IMR-90 (cell line): ENCODE measurements around the gene AOPEP. TPM values are rescaled to one million over a fixed set of nuclear protein-coding genes. Genes with fewer than 3 reads are reported as not detected.

ENCODE experiments used
- ATAC-seq: fragments of 200-7000 bp; cut with Tn5 transposase; 2 replicates; pipeline ENCODE4 v1.9.1; 2020; ENCODE audit warnings: low read depth, mild to moderate bottlenecking, moderate library complexity
- BruUV-seq: library from RNA; stranded (reverse); fragments of 400-500 nt; replicated peaks from 2 replicates; lab custom pipeline; 2021; lab: Mats Ljungman, UMichigan
- CTCF ChIA-PET: fragments of 300-600 bp; formaldehyde crosslinking; extraction: SDS; loops from one replicate; lab custom pipeline; 2021; ENCODE audit warnings: antibody characterized with exemption; lab: Yijun Ruan, JAX
- POLR2A ChIA-PET: fragments of 300-600 bp; sonication (Branson Sonifier 250); formaldehyde crosslinking; loops from one replicate; lab custom pipeline; 2022; ENCODE audit warnings: antibody characterized with exemption; ENCODE audit not compliant: unreplicated experiment; lab: Charles Lee
- DNase-seq: peaks from one replicate; pipeline ENCODE4 v3.0.0; 2013
- H2AFZ ChIP-seq: replicated peaks from 2 replicates; pipeline ENCODE3; 2013; ENCODE audit warnings: low read length, mild to moderate bottlenecking; ENCODE audit not compliant: poor library complexity
- H2AK5ac ChIP-seq: 2 replicates; pipeline ENCODE4 v1.6.1; 2013; ENCODE audit warnings: low read depth, low read length, inconsistent platforms
- H2AK9ac ChIP-seq: replicated peaks from 2 replicates; pipeline ENCODE3; 2013; ENCODE audit warnings: mild to moderate bottlenecking, low read depth, low read length, moderate library complexity; ENCODE audit not compliant: poor library complexity
- H2BK120ac ChIP-seq: 2 replicates; pipeline ENCODE4 v1.6.1; 2013; ENCODE audit warnings: low read depth, low read length, inconsistent platforms
- H2BK15ac ChIP-seq: 3 replicates; pipeline ENCODE4 v1.6.1; 2013; ENCODE audit warnings: low read depth, low read length, inconsistent platforms
- H2BK20ac ChIP-seq: 2 replicates; pipeline ENCODE4 v1.6.1; 2013; ENCODE audit warnings: low read depth, mild to moderate bottlenecking, inconsistent platforms, low read length, moderate library complexity
- H2BK5ac ChIP-seq: 2 replicates; pipeline ENCODE4 v1.6.1; 2013; ENCODE audit warnings: mild to moderate bottlenecking, low read depth, low read length, inconsistent platforms; ENCODE audit not compliant: poor library complexity, severe bottlenecking
- H3K14ac ChIP-seq: replicated peaks from 2 replicates; pipeline ENCODE4 v1.6.1; 2013; ENCODE audit warnings: low read depth, low read length, inconsistent platforms
- H3K18ac ChIP-seq: 2 replicates; pipeline ENCODE4 v1.6.1; 2013; ENCODE audit warnings: low read depth, low read length, control low read depth
- H3K23ac ChIP-seq: 2 replicates; pipeline ENCODE4 v1.6.1; 2013; ENCODE audit warnings: low read depth, low read length, inconsistent platforms
- H3K27ac ChIP-seq: 2 replicates; pipeline ENCODE4 v1.5.1; 2013; ENCODE audit warnings: mild to moderate bottlenecking, control low read depth, low read length; ENCODE audit not compliant: insufficient read depth
- H3K27me3 ChIP-seq: 2 replicates; pipeline ENCODE4 v1.6.1; 2013; ENCODE audit warnings: low read length; ENCODE audit not compliant: control insufficient read depth, insufficient read depth
- H3K36me3 ChIP-seq: 2 replicates; pipeline ENCODE4 v1.6.1; 2013; ENCODE audit warnings: low read length, mixed read lengths; ENCODE audit not compliant: control insufficient read depth, insufficient read depth
- H3K4ac ChIP-seq: 2 replicates; pipeline ENCODE4 v1.6.1; 2013; ENCODE audit warnings: low read depth, low read length, inconsistent platforms
- H3K4me1 ChIP-seq: 2 replicates; pipeline ENCODE4 v1.6.1; 2013; ENCODE audit warnings: low read length, mixed read lengths; ENCODE audit not compliant: control insufficient read depth, insufficient read depth
- H3K4me2 ChIP-seq: 2 replicates; pipeline ENCODE4 v1.6.1; 2013; ENCODE audit warnings: low read depth, mild to moderate bottlenecking, control low read depth, low read length, moderate library complexity
- H3K4me3 ChIP-seq: 2 replicates; pipeline ENCODE4 v1.5.1; 2013; ENCODE audit warnings: low read depth, mild to moderate bottlenecking, control low read depth, low read length, moderate library complexity; ENCODE audit not compliant: insufficient read depth
- H3K56ac ChIP-seq: 2 replicates; pipeline ENCODE4 v1.6.1; 2013; ENCODE audit warnings: low read length, inconsistent platforms; ENCODE audit not compliant: insufficient read depth; ENCODE audit errors: extremely low read depth
- H3K79me1 ChIP-seq, 2 experiments: 2 replicates each; pipeline ENCODE4 v1.6.1; 2013; ENCODE audit warnings: low read length in 2 of 2, inconsistent platforms in 1 of 2, low read depth in 1 of 2
- H3K9ac ChIP-seq: 2 replicates; pipeline ENCODE4 v1.6.1; 2013; ENCODE audit warnings: low read depth, low read length, control low read depth
- H3K9me1 ChIP-seq: 2 replicates; pipeline ENCODE4 v1.6.1; 2013; ENCODE audit warnings: low read length, inconsistent platforms; ENCODE audit not compliant: insufficient read depth
- H3K9me3 ChIP-seq: 2 replicates; pipeline ENCODE4 v1.6.1; 2013; ENCODE audit warnings: low read length; ENCODE audit not compliant: control insufficient read depth, insufficient read depth
- H4K20me1 ChIP-seq: 2 replicates; pipeline ENCODE4 v1.6.1; 2013; ENCODE audit warnings: low read length, inconsistent platforms; ENCODE audit not compliant: insufficient read depth
- H4K5ac ChIP-seq: 2 replicates; pipeline ENCODE4 v1.6.1; 2013; ENCODE audit warnings: mild to moderate bottlenecking, low read depth, low read length, control low read depth
- H4K8ac ChIP-seq, 2 experiments: 2 replicates each; pipeline ENCODE4 v1.6.1; 2013; ENCODE audit warnings: low read depth in 2 of 2, low read length in 2 of 2, control low read depth in 1 of 2, inconsistent platforms in 1 of 2
- H4K91ac ChIP-seq: 2 replicates; pipeline ENCODE4 v1.6.1; 2013; ENCODE audit warnings: low read depth, low read length, inconsistent platforms; ENCODE audit not compliant: insufficient read depth
- BHLHE40 ChIP-seq: fragments of 150-350 bp; IDR thresholded peaks from 2 replicates; pipeline ENCODE4 v1.6.1; 2016; ENCODE audit warnings: mild to moderate bottlenecking, low read depth, low read length
- FOS ChIP-seq: fragments of 150-350 bp; IDR thresholded peaks from 2 replicates; pipeline ENCODE4 v1.6.1; 2016; ENCODE audit warnings: low read depth, low read length
- MAFK ChIP-seq: IDR thresholded peaks from 2 replicates; pipeline ENCODE4 v1.6.1; 2012; ENCODE audit warnings: low read depth, low read length, improper control_type of control experiment
- WGBS, 2 experiments: methylation state at CpG; one replicate each; pipeline versions ENCODE4 v1.1.5 to v1.1.7; 2013; ENCODE audit warnings: missing lambda C conversion rate in 2 of 2; ENCODE audit not compliant: insufficient read length in 1 of 2; ENCODE audit errors: extremely low coverage in 2 of 2; 5-methylcytosine and 5-hydroxymethylcytosine counted together
- dilution Hi-C: fragments of 300-500 bp; cut with HindIII; formaldehyde crosslinking; loops from one replicate; pipeline ENCODE4 v1.14.3; 2018; ENCODE audit warnings: low sequenced_read_pairs; ENCODE audit not compliant: unreplicated experiment
- in situ Hi-C: fragments of 300-500 bp; cut with MboI; formaldehyde crosslinking; loops from 3 replicates; pipeline ENCODE4 v1.14.3; 2019; ENCODE audit warnings: low sequenced_read_pairs, inconsistent platforms, mixed read lengths
- intact Hi-C: fragments of 100-400 bp; cut with micrococcal nuclease; formaldehyde crosslinking; loops from 2 replicates; pipeline ENCODE4 v1.10.0; 2022
- polyA plus RNA-seq, 3 experiments: library from polyadenylated mRNA; depleted of rRNA; stranded (reverse); fragments of >200 nt; gene quantifications; 2 replicates each; pipeline ENCODE4 v1.2.3, GENCODE V29; 2012; ENCODE audit warnings: low replicate concordance in 1 of 3
- total RNA-seq: library from RNA; depleted of rRNA; stranded (reverse); fragments of >200 nt; gene quantifications from 2 replicates; pipeline ENCODE4 v1.2.3, GENCODE V29; 2012

Gene AOPEP
- total and polyA plus RNA-seq, 2 of the 4 experiments (the other 2 are of a cell fraction) = 34.9 to 38.7 TPM

GRCh38 chr9:94705162-94705702 is 21.3 kb upstream of the AOPEP start:
- CTCF ChIA-PET = interaction anchor here (0.6 to 1.4 kb wide), 4 partner anchors 21 to 374 kb away, joined by 3 to 6 read pairs (median 6); partner anchors contain the start of gene AOPEP
- H3K79me1 ChIP-seq = no peaks in the 10 kb centered on the region
- H2BK5ac ChIP-seq = no peak overlapping the region
- intact Hi-C loops = no loop called here
- WGBS, 2 experiments = no CpG with 5 or more reads among the region's 7 CpGs
- H3K4ac ChIP-seq = no peak overlapping the region
- ATAC-seq = no peak; the same call in 1 of the 2 replicates
- H3K9me3 ChIP-seq = no peaks in the 10 kb centered on the region
- H2AFZ ChIP-seq = peak overlapping the region; percentile 9
- no peak overlapping the region for H3K18ac ChIP-seq
- H3K56ac ChIP-seq = no peak overlapping the region
- no peak overlapping the region for H3K9ac ChIP-seq
- H4K5ac ChIP-seq = no peak overlapping the region
- H3K27ac ChIP-seq = no peak overlapping the region
- TF ChIP-seq FOS = no peak
- TF ChIP-seq MAFK = no peak
- TF ChIP-seq BHLHE40 = no peak
- no peaks in the 10 kb centered on the region for H3K36me3 ChIP-seq
- no peak overlapping the region for H4K8ac ChIP-seq
- no peak overlapping the region for H2AK9ac ChIP-seq
- no peak overlapping the region for H3K4me2 ChIP-seq
- no peak overlapping the region for H2BK15ac ChIP-seq
- H4K20me1 ChIP-seq = no peaks in the 10 kb centered on the region
- POLR2A ChIA-PET = interaction anchor here (0.9 kb wide), 1 partner anchor 13 kb away, joined by 3 read pairs; no protein-coding TSS in a partner anchor
- dilution Hi-C loops = no loop called here
- DNase-seq = no peak
- no peak overlapping the region for H2AK5ac ChIP-seq
- no peak overlapping the region; the same call in 1 of the 2 replicates for H3K14ac ChIP-seq
- no peak overlapping the region for H2BK20ac ChIP-seq
- no peak overlapping the region for H3K23ac ChIP-seq
- H3K4me3 ChIP-seq = no peak overlapping the region
- no peak overlapping the region for H4K91ac ChIP-seq
- H3K9me1 ChIP-seq = no peaks in the 10 kb centered on the region; the same call in 1 of the 2 replicates
- peaks cover 14% of the 10 kb centered on the region for H3K27me3 ChIP-seq
- no TSS peak for BruUV-seq
- H3K4me1 ChIP-seq = no peaks in the 10 kb centered on the region
- in situ Hi-C loops = no loop called here
- H2BK120ac ChIP-seq = no peak overlapping the region
